Thoracic aorta (tissue), 2 donors: ENCODE data around the gene OR2A2. TPM values are rescaled to one million over a fixed set of nuclear protein-coding genes. Genes with fewer than 3 reads are reported as not detected.
A peak's percentile ranks its signal among the peaks of the same experiment; 100 is the strongest.
"Not testable (repeated sequence)": the region's sequence is repeated elsewhere in the genome, so short reads cannot be mapped to it uniquely, and the experiment has no call there.

Experiments used
- ATAC-seq: fragments of 150-250 bp; one replicate; pipeline ENCODE4 v1.8.0; 2017; ENCODE audit warnings: low read depth; ENCODE audit not compliant: insufficient number of reproducible peaks, low FRiP score
- DNase-seq: peaks from one replicate; pipeline ENCODE4 v3.0.0-alpha.2; 2020; ENCODE audit warnings: low spot score
- H3K27ac ChIP-seq, 2 donors: fragments of 200-600 bp; sonication (generic); 1 replicate in 1 of 2; 2 replicates in 1 of 2; pipeline ENCODE4 v1.5.1; 2016; ENCODE audit warnings: mild to moderate bottlenecking in 2 of 2, moderate library complexity in 2 of 2
- H3K27me3 ChIP-seq: fragments of 200-600 bp; sonication (generic); replicated peaks from 2 replicates; pipeline ENCODE4 v1.6.0; 2016; ENCODE audit warnings: mild to moderate bottlenecking; ENCODE audit not compliant: insufficient read depth
- H3K36me3 ChIP-seq: fragments of 200-600 bp; sonication (generic); one replicate; pipeline ENCODE4 v1.5.1; 2016
- H3K4me1 ChIP-seq, 2 donors: fragments of 200-600 bp; sonication (generic); 1 replicate in 1 of 2; 2 replicates in 1 of 2; pipeline versions ENCODE4 v1.5.1 to v1.6.0; 2016; ENCODE audit warnings: low read depth in 2 of 2, mild to moderate bottlenecking in 1 of 2; ENCODE audit not compliant: control insufficient read depth in 1 of 2
- H3K4me3 ChIP-seq: fragments of 200-600 bp; sonication (generic); 2 replicates; pipeline ENCODE4 v1.5.1; 2016; ENCODE audit warnings: mild to moderate bottlenecking
- H3K9me3 ChIP-seq: fragments of 200-600 bp; sonication (generic); 2 replicates; pipeline ENCODE4 v1.5.1; 2016
- total RNA-seq, 2 donors: library from RNA; depleted of rRNA; stranded (reverse); fragments of >200 nt; gene quantifications; one replicate each; pipeline versions ENCODE4 v1.1.0 to v1.2.3, GENCODE V29; 2016
- TF ChIP-seq, protein P1 (sequence below): fragments of 200-600 bp; sonication (generic); IDR thresholded peaks from one replicate; pipeline ENCODE4 v1.5.1; 2019; ENCODE audit warnings: antibody characterized with exemption

OR2A2 gene
- total RNA-seq, 2 donors from 2014 or later, result not detected

DNA sequence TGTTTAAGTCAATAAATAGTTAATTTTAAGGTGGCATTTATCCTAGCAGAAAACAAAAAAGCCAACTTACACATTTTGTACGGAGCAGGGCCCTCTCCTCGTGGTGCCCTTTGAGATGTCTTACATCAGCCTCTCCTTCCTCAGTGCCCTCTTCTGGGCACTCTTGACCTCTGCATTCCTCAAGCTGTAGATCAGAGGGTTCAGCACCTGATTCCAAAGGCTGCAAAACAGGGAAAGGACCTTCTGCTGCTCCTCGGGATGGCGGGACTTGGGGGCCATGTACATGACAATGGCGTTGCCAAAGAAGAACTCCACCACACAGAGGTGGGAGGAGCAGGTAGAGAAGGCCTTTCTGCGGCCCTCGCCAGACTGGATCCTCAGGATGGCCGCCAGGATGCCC lies 9.0 kb downstream of the OR2A2 start:
- H3K27me3 ChIP-seq, result no peaks in the 10 kb centered on the region
- DNase-seq, result no peak

GRCh38 chr7:144122876-144123275 lies 13.5 kb downstream of the OR2A2 start, which contains the start of gene OR2A14:
OR2A14 (plus strand) TSS chr7:144123176; CDS start chr7:144129113, 5,937 bp downstream.
- no peak for DNase-seq
- TF ChIP-seq, protein P1, sequence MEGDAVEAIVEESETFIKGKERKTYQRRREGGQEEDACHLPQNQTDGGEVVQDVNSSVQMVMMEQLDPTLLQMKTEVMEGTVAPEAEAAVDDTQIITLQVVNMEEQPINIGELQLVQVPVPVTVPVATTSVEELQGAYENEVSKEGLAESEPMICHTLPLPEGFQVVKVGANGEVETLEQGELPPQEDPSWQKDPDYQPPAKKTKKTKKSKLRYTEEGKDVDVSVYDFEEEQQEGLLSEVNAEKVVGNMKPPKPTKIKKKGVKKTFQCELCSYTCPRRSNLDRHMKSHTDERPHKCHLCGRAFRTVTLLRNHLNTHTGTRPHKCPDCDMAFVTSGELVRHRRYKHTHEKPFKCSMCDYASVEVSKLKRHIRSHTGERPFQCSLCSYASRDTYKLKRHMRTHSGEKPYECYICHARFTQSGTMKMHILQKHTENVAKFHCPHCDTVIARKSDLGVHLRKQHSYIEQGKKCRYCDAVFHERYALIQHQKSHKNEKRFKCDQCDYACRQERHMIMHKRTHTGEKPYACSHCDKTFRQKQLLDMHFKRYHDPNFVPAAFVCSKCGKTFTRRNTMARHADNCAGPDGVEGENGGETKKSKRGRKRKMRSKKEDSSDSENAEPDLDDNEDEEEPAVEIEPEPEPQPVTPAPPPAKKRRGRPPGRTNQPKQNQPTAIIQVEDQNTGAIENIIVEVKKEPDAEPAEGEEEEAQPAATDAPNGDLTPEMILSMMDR, result no peak

More for the DNA sequence above, 9.0 kb downstream of the OR2A2 start:
- ATAC-seq, result no peak
- Histone ChIP-seq H3K27ac (no peak overlapping the region), H3K36me3 (no peaks in the 10 kb centered on the region), H3K9me3 (no peaks in the 10 kb centered on the region), H3K4me3 (no peak overlapping the region), H3K4me1 (no peaks in the 10 kb centered on the region)
- TF ChIP-seq, protein P1, result no peak

GRCh38 chr7:144127714-144128334 lies 18.4 kb downstream of the OR2A2 start:
- TF ChIP-seq, protein P1, result peak; percentile 70

More at GRCh38 chr7:144122876-144123275, 13.5 kb downstream of the OR2A2 start, which contains the start of gene OR2A14:
- Histone ChIP-seq H3K27me3 (no peaks in the 10 kb centered on the region), H3K4me1 (no peaks in the 10 kb centered on the region), H3K4me3 (no peak within 1 kb of the TSS), H3K9me3 (no peaks in the 10 kb centered on the region), H3K36me3 (no peaks in the 10 kb centered on the region), H3K27ac (no peak within 1 kb of the TSS)
- no peak for ATAC-seq

GRCh38 chr7:144129601-144130000 lies 20.2 kb downstream of the OR2A2 start:
- not testable (repeated sequence) for H3K27me3 ChIP-seq, ATAC-seq, H3K9me3 ChIP-seq, H3K36me3 ChIP-seq, H3K27ac ChIP-seq, H3K4me3 ChIP-seq, DNase-seq, H3K4me1 ChIP-seq

More at GRCh38 chr7:144127714-144128334, 18.4 kb downstream of the OR2A2 start:
- H3K27me3 ChIP-seq, result no peaks in the 10 kb centered on the region
- no peaks in the 10 kb centered on the region for H3K9me3 ChIP-seq
- no peaks in the 10 kb centered on the region for H3K36me3 ChIP-seq
- no peaks in the 10 kb centered on the region for H3K4me1 ChIP-seq
- DNase-seq (peak; percentile 36), ATAC-seq (peak; percentile 71)
- no peak overlapping the region for H3K4me3 ChIP-seq
- no peak overlapping the region for H3K27ac ChIP-seq

GRCh38 chr7:144130730-144131129 lies 21.3 kb downstream of the OR2A2 start:
- Histone ChIP-seq H3K27me3 (no peaks in the 10 kb centered on the region), H3K9me3 (no peaks in the 10 kb centered on the region), H3K36me3 (no peaks in the 10 kb centered on the region), H3K27ac (no peak overlapping the region), H3K4me3 (no peak overlapping the region), H3K4me1 (no peaks in the 10 kb centered on the region)
- no peak for DNase-seq
- no peak for ATAC-seq
- TF ChIP-seq, protein P1, result no peak
